HCT116 (cell line): Measurements from ENCODE around the gene TBRG1. TPM values are rescaled to one million over a fixed set of nuclear protein-coding genes. Genes with fewer than 3 reads are reported as not detected.

Experiments
- ATAC-seq: fragments of 200-7000 bp; cut with Tn5 transposase; 2 replicates; pipeline ENCODE4 v1.9.1; 2020; ENCODE audit warnings: mild to moderate bottlenecking, moderate library complexity
- BruUV-seq: library from RNA; stranded (reverse); fragments of 400-500 nt; replicated peaks from 2 replicates; lab custom pipeline; 2021; lab: Mats Ljungman, UMichigan
- CTCF ChIA-PET: fragments of 300-600 bp; sonication (Branson Sonifier 250); formaldehyde crosslinking; loops from one replicate; lab custom pipeline; 2021; ENCODE audit warnings: antibody characterized with exemption; lab: Charles Lee
- POLR2A ChIA-PET: fragments of 300-600, 350-600 bp; sonication (Branson Sonifier 250); formaldehyde crosslinking; loops from one replicate; lab custom pipeline; 2021; ENCODE audit warnings: antibody characterized with exemption; lab: Charles Lee
- RAD21 ChIA-PET, 2 experiments: fragments of 300-600 bp; sonication (Branson Sonifier 250); formaldehyde crosslinking; loops; one replicate each; lab custom pipeline; 2023; ENCODE audit warnings: low total read pairs in 2 of 2; ENCODE audit not compliant: uncharacterized antibody in 2 of 2, unreplicated experiment in 2 of 2, low non-redundant PET in 1 of 2; lab: Charles Lee
- DNase-seq: peaks from one replicate; pipeline ENCODE4 v3.0.0-alpha.2; 2010; ENCODE audit warnings: low read depth, low spot score
- H2AFZ ChIP-seq: fragments of 200-600 bp; shearing (Covaris generic), sonication (generic); 2 replicates; pipeline ENCODE4 v1.6.1; 2017; ENCODE audit warnings: low read depth, mixed run types, mixed read lengths, antibody characterized with exemption, low read length; ENCODE audit not compliant: poor library complexity, severe bottlenecking
- H3K27ac ChIP-seq: 2 replicates; pipeline ENCODE4 v1.5.1; 2012; ENCODE audit warnings: low read depth, low read length
- H3K27me3 ChIP-seq: fragments of 200-600 bp; sonication (generic); 2 replicates; pipeline ENCODE4 v1.6.1; 2016; ENCODE audit warnings: mixed run types, low read length, mixed read lengths; ENCODE audit not compliant: insufficient read depth
- H3K36me3 ChIP-seq, 2 experiments: fragments of 200-500 bp in 1 of 2; fragments of 200-600 bp in 1 of 2; sonication (Bioruptor generic) in 1 of 2; sonication (generic) in 1 of 2; 2 replicates each; pipeline versions ENCODE4 v1.5.1 to v1.6.1; 2014 to 2016; ENCODE audit warnings: low read length in 2 of 2, inconsistent platforms in 1 of 2, mixed read lengths in 1 of 2, mixed run types in 1 of 2; ENCODE audit not compliant: insufficient read depth in 2 of 2, control insufficient read depth in 1 of 2
- H3K4me1 ChIP-seq, 2 experiments: fragments of 200-600 bp in 1 of 2; sonication (generic) in 1 of 2; 2 replicates each; pipeline versions ENCODE4 v1.5.1 to v1.6.1; 2012 to 2017; ENCODE audit warnings: low read length in 2 of 2, inconsistent platforms in 1 of 2, mild to moderate bottlenecking in 1 of 2, mixed read lengths in 1 of 2, mixed run types in 1 of 2, moderate library complexity in 1 of 2; ENCODE audit not compliant: insufficient read depth in 2 of 2, control insufficient read depth in 1 of 2
- H3K4me2 ChIP-seq: fragments of 200-600 bp; sonication (generic); 2 replicates; pipeline ENCODE4 v1.6.1; 2017; ENCODE audit warnings: mixed run types, low read length, mixed read lengths
- H3K4me3 ChIP-seq, 2 experiments: fragments of 200-600 bp in 1 of 2; sonication (generic) in 1 of 2; replicated peaks in 1 of 2; 2 replicates each; pipeline ENCODE4 v1.5.1; 2011 to 2016; ENCODE audit warnings: low read length in 2 of 2, control low read depth in 1 of 2, low read depth in 1 of 2, mild to moderate bottlenecking in 1 of 2, mixed read lengths in 1 of 2, mixed run types in 1 of 2
- H3K79me2 ChIP-seq: fragments of 200-600 bp; sonication (generic); 2 replicates; pipeline ENCODE4 v1.6.1; 2017; ENCODE audit warnings: mild to moderate bottlenecking, mixed run types, low read length, moderate library complexity, mixed read lengths; ENCODE audit not compliant: insufficient read depth
- H3K9ac ChIP-seq: fragments of 200-600 bp; sonication (generic); 2 replicates; pipeline ENCODE4 v1.6.1; 2016; ENCODE audit warnings: low read length, mixed read lengths
- H3K9me2 ChIP-seq: fragments of 200-600 bp; sonication (generic), shearing (Covaris generic); 2 replicates; pipeline ENCODE4 v1.6.1; 2017; ENCODE audit warnings: mixed run types, mild to moderate bottlenecking, moderate library complexity; ENCODE audit not compliant: insufficient read depth
- H3K9me3 ChIP-seq, 2 experiments: fragments of 200-500 bp in 1 of 2; fragments of 200-600 bp in 1 of 2; sonication (Bioruptor generic) in 1 of 2; sonication (generic) in 1 of 2; 2 replicates each; pipeline ENCODE4 v1.6.1; 2014 to 2017; ENCODE audit warnings: low read length in 2 of 2, mixed read lengths in 2 of 2, inconsistent platforms in 1 of 2, low read depth in 1 of 2, mild to moderate bottlenecking in 1 of 2, mixed run types in 1 of 2, moderate library complexity in 1 of 2; ENCODE audit not compliant: control insufficient read depth in 1 of 2, insufficient read depth in 1 of 2
- H4K20me1 ChIP-seq: fragments of 200-600 bp; sonication (generic), shearing (Covaris generic); 2 replicates; pipeline ENCODE4 v1.6.1; 2017; ENCODE audit warnings: mixed run types, mild to moderate bottlenecking, moderate library complexity; ENCODE audit not compliant: insufficient read depth
- EGR1 ChIP-seq: IDR thresholded peaks from 2 replicates; pipeline ENCODE4 v1.6.1; 2012; ENCODE audit warnings: low read depth
- EZH2 ChIP-seq: fragments of 200-600 bp; sonication (generic); IDR thresholded peaks from 2 replicates; pipeline ENCODE4 v1.6.1; 2017; ENCODE audit warnings: antibody characterized with exemption, mixed run types
- FOSL1 ChIP-seq: IDR thresholded peaks from 2 replicates; pipeline ENCODE4 v1.6.1; 2012; ENCODE audit warnings: low read depth
- POLR2A ChIP-seq: IDR thresholded peaks from 2 replicates; pipeline ENCODE4 v1.7.0; 2011; ENCODE audit warnings: borderline replicate concordance; ENCODE audit not compliant: insufficient read depth, insufficient read length; ENCODE audit errors: extremely low read depth
- POLR2AphosphoS5 ChIP-seq: IDR thresholded peaks from 2 replicates; pipeline ENCODE4 v1.6.1; 2011; ENCODE audit warnings: mild to moderate bottlenecking, low read depth, low read length, moderate library complexity
- RAD21 ChIP-seq: IDR thresholded peaks from 2 replicates; pipeline ENCODE4 v1.6.1; 2012; ENCODE audit warnings: low read depth, mild to moderate bottlenecking
- SRF ChIP-seq: IDR thresholded peaks from 2 replicates; pipeline ENCODE4 v1.6.1; 2012; ENCODE audit warnings: low read depth
- ZFX ChIP-seq: fragments of 450-650 bp; IDR thresholded peaks from 2 replicates; pipeline ENCODE4 v1.6.1; 2017
- intact Hi-C: fragments of 100-400 bp; cut with micrococcal nuclease; formaldehyde crosslinking; loops from 2 replicates; pipeline ENCODE4 v1.10.0; 2022
- total RNA-seq: library from RNA; stranded (reverse); gene quantifications from one replicate; pipeline ENCODE4 v1.2.1, GENCODE V29; 2021; ENCODE audit not compliant: unreplicated experiment
- TF ChIP-seq, protein P1 (sequence below): IDR thresholded peaks from 2 replicates; pipeline ENCODE4 v1.6.1; 2011; ENCODE audit warnings: mild to moderate bottlenecking, low read length, moderate library complexity; ENCODE audit not compliant: insufficient replicate concordance; ENCODE audit errors: extremely low read depth

The TBRG1 gene
- total RNA-seq, 1 experiment from 2014 or later, result 29.6 TPM

DNA sequence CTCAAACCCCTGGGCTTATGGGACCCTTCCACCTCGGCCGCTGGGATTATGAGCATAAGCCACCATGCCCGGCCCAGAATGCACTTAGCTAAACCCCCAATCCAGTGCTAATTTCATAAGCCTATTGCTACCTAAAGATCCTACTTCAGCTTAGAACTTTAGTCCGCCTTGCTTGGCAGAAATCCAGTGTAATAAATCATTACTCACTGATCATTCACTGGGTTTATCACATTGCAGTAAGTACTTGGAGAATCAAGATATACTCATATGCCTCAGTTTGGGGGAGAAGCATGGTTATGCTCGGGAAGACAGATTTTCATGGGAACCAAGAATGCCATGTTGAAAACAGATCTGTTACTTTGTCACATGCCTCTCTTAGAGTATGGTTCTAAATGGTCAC, 3.8 kb upstream of the TBRG1 start:
- Histone ChIP-seq H3K4me1 (peaks cover 2 to 9% of the 10 kb centered on the region in 2 experiments; a peak in 3 of 4 replicates), H3K36me3 (no peaks in the 10 kb centered on the region), H3K4me2 (no peak overlapping the region), H3K27ac (no peak overlapping the region)
- no TSS peak for BruUV-seq
- intact Hi-C loops, result no loop called here
- TF ChIP-seq ZFX (no peak), SRF (no peak), FOSL1 (no peak), POLR2A (no peak), POLR2AphosphoS5 (no peak), EZH2 (no peak), RAD21 (no peak), EGR1 (no peak)
- TF ChIP-seq, protein P1, sequence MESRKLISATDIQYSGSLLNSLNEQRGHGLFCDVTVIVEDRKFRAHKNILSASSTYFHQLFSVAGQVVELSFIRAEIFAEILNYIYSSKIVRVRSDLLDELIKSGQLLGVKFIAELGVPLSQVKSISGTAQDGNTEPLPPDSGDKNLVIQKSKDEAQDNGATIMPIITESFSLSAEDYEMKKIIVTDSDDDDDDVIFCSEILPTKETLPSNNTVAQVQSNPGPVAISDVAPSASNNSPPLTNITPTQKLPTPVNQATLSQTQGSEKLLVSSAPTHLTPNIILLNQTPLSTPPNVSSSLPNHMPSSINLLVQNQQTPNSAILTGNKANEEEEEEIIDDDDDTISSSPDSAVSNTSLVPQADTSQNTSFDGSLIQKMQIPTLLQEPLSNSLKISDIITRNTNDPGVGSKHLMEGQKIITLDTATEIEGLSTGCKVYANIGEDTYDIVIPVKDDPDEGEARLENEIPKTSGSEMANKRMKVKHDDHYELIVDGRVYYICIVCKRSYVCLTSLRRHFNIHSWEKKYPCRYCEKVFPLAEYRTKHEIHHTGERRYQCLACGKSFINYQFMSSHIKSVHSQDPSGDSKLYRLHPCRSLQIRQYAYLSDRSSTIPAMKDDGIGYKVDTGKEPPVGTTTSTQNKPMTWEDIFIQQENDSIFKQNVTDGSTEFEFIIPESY, result no peak
- TF ChIP-seq, all 23 proteins: peak for 0
- no peak overlapping the region for H3K4me3 ChIP-seq
- POLR2A ChIA-PET, result no interaction called here
- no peak overlapping the region for H3K9ac ChIP-seq
- no peak overlapping the region for H2AFZ ChIP-seq
- no peaks in the 10 kb centered on the region for H4K20me1 ChIP-seq
- no peak for ATAC-seq
- H3K9me3 ChIP-seq, result no peaks in the 10 kb centered on the region
- peaks cover 11% of the 10 kb centered on the region for H3K79me2 ChIP-seq
- RAD21 ChIA-PET, result no interaction called here
- H3K9me2 ChIP-seq, result no peaks in the 10 kb centered on the region
- CTCF ChIA-PET, result no interaction called here
- DNase-seq, result no peak
- H3K27me3 ChIP-seq, result peaks cover 9% of the 10 kb centered on the region; the same call in 1 of the 2 replicates
